Activated CD4-positive, CD25-positive, alpha-beta regulatory T cell (primary cell): ENCODE results near the gene TGFB2.

Source experiments
- DNase-seq, 4 experiments: peaks; one replicate each; lab custom pipeline; 2025; lab: John Stamatoyannopoulos, UW

The TGFB2 gene

GRCh38 chr1:218332416-218332815, 12.7 kb upstream of the TGFB2 start:
- DNase-seq, result no peak

GRCh38 chr1:218336328-218336727, 8.8 kb upstream of the TGFB2 start:
- no peak for DNase-seq

GRCh38 chr1:218339267-218339831, 5.8 kb upstream of the TGFB2 start:
- no peak for DNase-seq

GRCh38 chr1:218341325-218341724, 3.8 kb upstream of the TGFB2 start:
- DNase-seq, result no peak

- DNase-seq, result no peak
Observed at GRCh38 chr1:218342091-218342490, 3.0 kb upstream of the TGFB2 start.

- no peak for DNase-seq
Observed at GRCh38 chr1:218345673-218346390, 696 bp downstream of the TGFB2 start.

- no peak for DNase-seq
Observed at GRCh38 chr1:218346391-218347204, 1.5 kb downstream of the TGFB2 start.

GRCh38 chr1:218347336-218347722, 2.2 kb downstream of the TGFB2 start:
- DNase-seq, result no peak

- DNase-seq, result no peak
Observed at GRCh38 chr1:218347723-218348627, 2.8 kb downstream of the TGFB2 start.

GRCh38 chr1:218348628-218349071, 3.5 kb downstream of the TGFB2 start:
- no peak for DNase-seq

GRCh38 chr1:218349348-218350034, 4.4 kb downstream of the TGFB2 start:
- no peak for DNase-seq

- no peak for DNase-seq
Observed at GRCh38 chr1:218350035-218350525, 4.9 kb downstream of the TGFB2 start.

GRCh38 chr1:218350801-218351266, 5.7 kb downstream of the TGFB2 start:
- DNase-seq, result no peak

- no peak for DNase-seq
Observed at GRCh38 chr1:218351391-218352074, 6.4 kb downstream of the TGFB2 start.

GRCh38 chr1:218352075-218352438, 6.9 kb downstream of the TGFB2 start:
- no peak for DNase-seq

GRCh38 chr1:218353656-218354055, 8.5 kb downstream of the TGFB2 start:
- no peak for DNase-seq

- DNase-seq, result no peak
Observed at GRCh38 chr1:218355278-218355677, 10.1 kb downstream of the TGFB2 start.

GRCh38 chr1:218357211-218357892, 12.2 kb downstream of the TGFB2 start:
- DNase-seq, result no peak

- DNase-seq, result no peak
Observed at GRCh38 chr1:218357893-218358232, 12.7 kb downstream of the TGFB2 start.
